Keratinocyte (primary cell): ENCODE measurements around the gene CCR5AS.

Experiments
- DNase-seq: peaks from one replicate; pipeline ENCODE4 v3.0.0-alpha.2; 2011; ENCODE audit warnings: low read depth, missing footprints, low spot score
- FAIRE-seq: peaks from 2 replicates; lab custom pipeline; 2011; peaks lifted over from hg19 to GRCh38; lab: Jason Lieb, UNC
- H2AFZ ChIP-seq: 2 replicates; pipeline ENCODE4 v1.6.0; 2012; ENCODE audit warnings: low read length, control low read depth, inconsistent platforms; ENCODE audit not compliant: control insufficient read depth
- H3K27ac ChIP-seq: 2 replicates; pipeline ENCODE4 v1.5.1; 2011; ENCODE audit warnings: low read length; ENCODE audit not compliant: control insufficient read depth, insufficient read depth
- H3K27me3 ChIP-seq: 3 replicates; pipeline ENCODE4 v1.6.0; 2011; ENCODE audit warnings: low read length; ENCODE audit not compliant: control insufficient read depth, insufficient read depth; ENCODE audit errors: extremely low read depth
- H3K36me3 ChIP-seq, 2 experiments: 2 replicates in 1 of 2; 3 replicates in 1 of 2; pipeline ENCODE4 v1.5.1; 2011; ENCODE audit warnings: low read length in 2 of 2, mild to moderate bottlenecking in 1 of 2; ENCODE audit not compliant: control insufficient read depth in 2 of 2, insufficient read depth in 2 of 2; ENCODE audit errors: extremely low read depth in 1 of 2
- H3K4me1 ChIP-seq: 3 replicates; pipeline ENCODE4 v1.5.1; 2011; ENCODE audit warnings: low read length; ENCODE audit not compliant: control insufficient read depth, insufficient read depth; ENCODE audit errors: extremely low read depth
- H3K4me2 ChIP-seq: 3 replicates; pipeline ENCODE4 v1.6.0; 2011; ENCODE audit warnings: low read depth, low read length; ENCODE audit not compliant: control insufficient read depth, insufficient read depth; ENCODE audit errors: extremely low read depth
- H3K4me3 ChIP-seq, 3 experiments: fragments of 200-600 bp in 1 of 3; sonication (generic) in 1 of 3; 2 replicates in 2 of 3; 3 replicates in 1 of 3; pipeline ENCODE4 v1.5.1; 2011 to 2016; ENCODE audit warnings: low read length in 3 of 3, mild to moderate bottlenecking in 3 of 3, control low read depth in 2 of 3, inconsistent platforms in 1 of 3, low read depth in 1 of 3, mixed read lengths in 1 of 3, mixed run types in 1 of 3, moderate library complexity in 1 of 3; ENCODE audit not compliant: control insufficient read depth in 2 of 3, insufficient read depth in 2 of 3; ENCODE audit errors: extremely low read depth in 1 of 3
- H3K79me2 ChIP-seq: 2 replicates; pipeline ENCODE4 v1.6.0; 2012; ENCODE audit warnings: low read length; ENCODE audit not compliant: control insufficient read depth, insufficient read depth
- H3K9ac ChIP-seq: 3 replicates; pipeline ENCODE4 v1.6.0; 2011; ENCODE audit warnings: low read length; ENCODE audit not compliant: control insufficient read depth, insufficient read depth; ENCODE audit errors: extremely low read depth
- H3K9me1 ChIP-seq: 3 replicates; pipeline ENCODE4 v1.6.0; 2011; ENCODE audit warnings: low read length; ENCODE audit not compliant: control insufficient read depth, insufficient read depth; ENCODE audit errors: extremely low read depth
- H3K9me3 ChIP-seq: 2 replicates; pipeline ENCODE4 v1.5.1; 2012; ENCODE audit warnings: low read depth, low read length; ENCODE audit not compliant: control insufficient read depth
- H4K20me1 ChIP-seq: 3 replicates; pipeline ENCODE4 v1.6.0; 2011; ENCODE audit warnings: low read length; ENCODE audit not compliant: control insufficient read depth, insufficient read depth; ENCODE audit errors: extremely low read depth
- CTCF ChIP-seq, 3 experiments: IDR thresholded peaks in 1 of 3; conservative IDR thresholded peaks in 1 of 3; optimal IDR thresholded peaks in 1 of 3; 2 replicates in 2 of 3; 3 replicates in 1 of 3; pipeline versions ENCODE3 to v1.5.1; 2011; ENCODE audit warnings: low read length in 3 of 3, mild to moderate bottlenecking in 3 of 3, moderate library complexity in 2 of 3, control low read depth in 1 of 3, inconsistent platforms in 1 of 3; ENCODE audit not compliant: insufficient read depth in 2 of 3; ENCODE audit errors: extremely low read depth in 1 of 3
- EZH2 ChIP-seq: IDR thresholded peaks from one replicate; pipeline ENCODE4 v1.6.1; 2012; ENCODE audit warnings: inconsistent platforms, mild to moderate bottlenecking, low read length, moderate library complexity
- dilution Hi-C: fragments of 300-500 bp; cut with MboI; formaldehyde crosslinking; loops from one replicate; pipeline ENCODE4 v1.7.0; 2020; ENCODE audit warnings: low sequenced_read_pairs; ENCODE audit not compliant: extremely low pct_ligation_motif_present

CCR5AS gene

DNA sequence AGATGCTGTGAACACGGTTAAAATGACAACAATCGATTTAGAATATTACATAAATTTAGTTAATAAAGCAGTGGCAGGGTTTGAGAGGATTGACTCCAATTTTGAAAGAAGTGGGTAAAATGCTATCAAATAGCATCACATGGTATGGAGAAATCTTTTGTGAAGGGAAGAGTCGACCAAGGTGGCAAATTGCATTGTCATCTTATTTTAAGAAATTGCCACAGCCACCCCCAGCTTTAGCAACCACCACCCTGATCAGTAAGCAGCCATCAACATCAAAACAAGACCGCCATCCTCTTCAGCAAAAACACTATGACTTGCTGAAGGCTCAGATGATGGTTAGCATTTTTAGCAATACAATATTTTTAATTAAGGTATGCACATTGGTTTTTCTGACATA is 41.8 kb downstream of the CCR5AS start:
- Histone ChIP-seq H4K20me1 (no peaks in the 10 kb centered on the region), H2AFZ (no peak overlapping the region), H3K9me3 (no peaks in the 10 kb centered on the region), H3K4me1 (peaks cover 7% of the 10 kb centered on the region), H3K9me1 (no peaks in the 10 kb centered on the region), H3K79me2 (no peaks in the 10 kb centered on the region), H3K4me2 (no peak overlapping the region), H3K4me3 (no peak overlapping the region), H3K27me3 (no peaks in the 10 kb centered on the region), H3K36me3 (no peaks in the 10 kb centered on the region), H3K27ac (no peak overlapping the region), H3K9ac (no peak overlapping the region)
- DNase-seq: no peak
- TF ChIP-seq CTCF (optimal IDR thresholded peaks at IDR 0.05 in 1 of 3, IDR thresholded peaks at IDR 0.05 in 1 of 3, conservative IDR thresholded peaks at IDR 0.05 in 1 of 3; ENCODE audit: extremely low read depth in 1 of 3, insufficient read depth in 2 of 3, low read length in 3 of 3) (no peak), EZH2 (no peak)
- FAIRE-seq: no peak
- dilution Hi-C loops: no loop called here

DNA sequence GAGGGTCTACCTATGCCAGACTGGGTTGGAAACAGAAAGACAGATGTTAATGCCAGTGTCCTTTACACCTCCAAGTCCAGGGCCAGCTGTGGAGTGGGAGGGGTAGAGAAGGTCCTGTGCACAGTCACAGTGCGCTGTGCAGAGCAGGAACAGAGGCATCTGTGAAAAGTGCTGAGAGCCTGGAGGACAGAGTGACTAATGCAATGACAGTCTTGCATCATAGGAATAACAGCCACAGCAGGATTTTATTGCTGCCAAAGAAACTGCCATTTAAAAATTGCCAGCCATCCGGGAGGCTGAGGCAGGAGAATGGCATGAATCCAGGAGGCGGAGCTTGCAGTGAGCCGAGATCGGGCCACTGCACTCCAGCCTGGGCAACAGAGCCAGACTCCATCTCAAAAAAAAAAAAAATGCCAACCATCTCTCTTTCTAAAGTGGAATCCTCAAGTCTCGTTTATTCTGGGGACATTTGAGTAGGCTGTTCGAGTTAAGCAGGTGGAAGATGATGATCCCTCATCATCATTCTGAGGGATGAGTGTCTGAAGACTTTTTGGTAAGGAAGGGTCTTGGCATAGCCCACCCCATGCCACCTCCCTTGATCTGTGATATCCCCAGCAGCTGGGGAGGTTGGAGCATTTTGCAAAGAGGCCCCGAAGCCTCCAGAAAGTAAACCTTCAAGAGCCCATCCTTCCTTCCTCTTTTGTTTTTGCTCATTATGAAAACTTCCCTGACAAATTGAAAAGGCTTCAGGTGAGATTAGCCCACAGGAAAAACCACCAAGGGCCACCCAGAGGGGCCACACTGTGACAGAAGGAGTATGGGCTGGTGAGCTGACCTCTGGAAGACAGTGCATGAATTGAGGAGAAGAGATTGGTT is 45.2 kb downstream of the CCR5AS start:
- H3K27ac ChIP-seq: no peak overlapping the region

More for the DNA sequence above, 45.2 kb downstream of the CCR5AS start:
- Histone ChIP-seq H4K20me1 (no peaks in the 10 kb centered on the region), H3K9me1 (no peaks in the 10 kb centered on the region), H3K4me1 (peaks cover 7% of the 10 kb centered on the region), H2AFZ (no peak overlapping the region), H3K79me2 (no peaks in the 10 kb centered on the region), H3K9me3 (no peaks in the 10 kb centered on the region), H3K4me2 (no peak overlapping the region), H3K4me3 (no peak overlapping the region), H3K9ac (no peak overlapping the region), H3K36me3 (no peaks in the 10 kb centered on the region), H3K27me3 (peaks cover 13% of the 10 kb centered on the region)
- dilution Hi-C loops: no loop called here
- FAIRE-seq (peak; percentile 36), DNase-seq (no peak)
- no peak for TF ChIP-seq CTCF (optimal IDR thresholded peaks at IDR 0.05 in 1 of 3, IDR thresholded peaks at IDR 0.05 in 1 of 3, conservative IDR thresholded peaks at IDR 0.05 in 1 of 3; ENCODE audit: extremely low read depth in 1 of 3, insufficient read depth in 2 of 3, low read length in 3 of 3)
- TF ChIP-seq EZH2: no peak
